GF-D8 (cell line): ENCODE measurements around the gene ARHGEF11.
A peak's percentile ranks its signal among the peaks of the same experiment; 100 is the strongest.

Experiments used
- DNase-seq: peaks from one replicate; lab custom pipeline; 2025; lab: John Stamatoyannopoulos, UW

The ARHGEF11 gene

GRCh38 chr1:157000686-157001085 is 44.9 kb downstream of the ARHGEF11 start:
- no peak for DNase-seq

- no peak for DNase-seq
Observed at GRCh38 chr1:156999596-157000320, 45.8 kb downstream of the ARHGEF11 start.

GRCh38 chr1:156998840-156999500 is 46.6 kb downstream of the ARHGEF11 start:
- DNase-seq = no peak

GRCh38 chr1:156998301-156998700 is 47.2 kb downstream of the ARHGEF11 start:
- no peak for DNase-seq

GRCh38 chr1:156995412-156995811 is 50.1 kb downstream of the ARHGEF11 start:
- DNase-seq = no peak

GRCh38 chr1:156994277-156994676 is 51.3 kb downstream of the ARHGEF11 start:
- no peak for DNase-seq

- no peak for DNase-seq
Observed at GRCh38 chr1:156993426-156994147, 52.0 kb downstream of the ARHGEF11 start.

GRCh38 chr1:156992215-156992614 is 53.3 kb downstream of the ARHGEF11 start:
- no peak for DNase-seq

GRCh38 chr1:156987715-156988114 is 57.8 kb downstream of the ARHGEF11 start:
- no peak for DNase-seq

- no peak for DNase-seq
Observed at GRCh38 chr1:156980551-156980950, 65.0 kb downstream of the ARHGEF11 start.

- no peak for DNase-seq
Observed at GRCh38 chr1:156975084-156975483, 70.5 kb downstream of the ARHGEF11 start.

GRCh38 chr1:156973417-156973816 is 72.1 kb downstream of the ARHGEF11 start:
- DNase-seq = no peak

- DNase-seq = no peak
Observed at GRCh38 chr1:156970017-156970416, 75.5 kb downstream of the ARHGEF11 start.

GRCh38 chr1:156969496-156969895 is 76.0 kb downstream of the ARHGEF11 start:
- no peak for DNase-seq

GRCh38 chr1:156964441-156964840 is 81.1 kb downstream of the ARHGEF11 start:
- no peak for DNase-seq

GRCh38 chr1:156963621-156964020 is 81.9 kb downstream of the ARHGEF11 start:
- DNase-seq = peak; percentile 28

- DNase-seq = peak; percentile 19
Observed at GRCh38 chr1:156961709-156962108, 83.8 kb downstream of the ARHGEF11 start.

- DNase-seq = no peak
Observed at GRCh38 chr1:156959925-156960324, 85.6 kb downstream of the ARHGEF11 start.

GRCh38 chr1:156959414-156959813 is 86.1 kb downstream of the ARHGEF11 start:
- no peak for DNase-seq

GRCh38 chr1:156958247-156958714 is 87.3 kb downstream of the ARHGEF11 start:
- peak; percentile 79 for DNase-seq

- DNase-seq = no peak
Observed at GRCh38 chr1:156957634-156958033, 87.9 kb downstream of the ARHGEF11 start.

- no peak for DNase-seq
Observed at GRCh38 chr1:156956333-156956732, 89.2 kb downstream of the ARHGEF11 start.

- no peak for DNase-seq
Observed at GRCh38 chr1:156953571-156953970, 92.0 kb downstream of the ARHGEF11 start.
